ENCODE results near the gene E2F6. TPM values are rescaled to one million over a fixed set of nuclear protein-coding genes. Genes with fewer than 3 reads are reported as not detected.

E2F6 gene
- total and polyA plus RNA-seq, 2 experiments from 2014 or later, result 13.8 to 23.1 TPM

DNA sequence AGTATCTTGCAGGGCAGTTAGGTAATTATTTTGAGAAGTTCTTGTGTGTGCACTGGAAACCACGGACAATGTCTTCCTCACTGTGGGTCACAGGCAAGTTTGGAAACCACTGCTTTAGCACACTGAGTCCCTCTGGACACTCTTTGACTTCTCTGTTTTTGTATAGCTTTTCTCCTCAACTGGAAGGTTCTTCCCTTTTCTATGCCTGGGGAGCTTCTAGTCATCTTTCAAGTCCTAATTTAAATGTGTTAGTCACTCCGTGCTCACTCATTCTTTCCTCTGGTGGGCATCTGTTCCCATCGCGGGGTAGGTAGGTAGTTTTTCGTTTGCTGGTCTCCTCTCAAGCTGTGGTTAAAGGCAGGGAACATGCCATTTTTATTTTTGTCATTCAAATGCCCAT lies 32.1 kb downstream of the E2F6 start:
- H4K20me1 ChIP-seq (ENCODE audit: insufficient read depth, poor library complexity, severe bottlenecking), result no peaks in the 10 kb centered on the region
- no peaks in the 10 kb centered on the region for H3K27me3 ChIP-seq
- no peak for DNase-seq (ENCODE audit: low spot score)
- no peaks in the 10 kb centered on the region for H3K9me2 ChIP-seq (replicated peaks; ENCODE audit: insufficient read depth)
- H3K27ac ChIP-seq, result no peak overlapping the region
- H3K9me3 ChIP-seq (ENCODE audit: low read depth), result no peaks in the 10 kb centered on the region
- no peak overlapping the region for H3K4me2 ChIP-seq
- H3K36me3 ChIP-seq (replicated peaks; ENCODE audit: insufficient read depth, low read depth), result no peaks in the 10 kb centered on the region
- H2AFZ ChIP-seq, result no peak overlapping the region
- no peak for TF ChIP-seq EZH2 (IDR thresholded peaks at IDR 0.05; ENCODE audit: borderline replicate concordance)
- no peak for TF ChIP-seq EZH2phosphoT487 (IDR thresholded peaks at IDR 0.05; ENCODE audit: low read depth, severe bottlenecking, unreplicated experiment)
- TF ChIP-seq, protein P1, sequence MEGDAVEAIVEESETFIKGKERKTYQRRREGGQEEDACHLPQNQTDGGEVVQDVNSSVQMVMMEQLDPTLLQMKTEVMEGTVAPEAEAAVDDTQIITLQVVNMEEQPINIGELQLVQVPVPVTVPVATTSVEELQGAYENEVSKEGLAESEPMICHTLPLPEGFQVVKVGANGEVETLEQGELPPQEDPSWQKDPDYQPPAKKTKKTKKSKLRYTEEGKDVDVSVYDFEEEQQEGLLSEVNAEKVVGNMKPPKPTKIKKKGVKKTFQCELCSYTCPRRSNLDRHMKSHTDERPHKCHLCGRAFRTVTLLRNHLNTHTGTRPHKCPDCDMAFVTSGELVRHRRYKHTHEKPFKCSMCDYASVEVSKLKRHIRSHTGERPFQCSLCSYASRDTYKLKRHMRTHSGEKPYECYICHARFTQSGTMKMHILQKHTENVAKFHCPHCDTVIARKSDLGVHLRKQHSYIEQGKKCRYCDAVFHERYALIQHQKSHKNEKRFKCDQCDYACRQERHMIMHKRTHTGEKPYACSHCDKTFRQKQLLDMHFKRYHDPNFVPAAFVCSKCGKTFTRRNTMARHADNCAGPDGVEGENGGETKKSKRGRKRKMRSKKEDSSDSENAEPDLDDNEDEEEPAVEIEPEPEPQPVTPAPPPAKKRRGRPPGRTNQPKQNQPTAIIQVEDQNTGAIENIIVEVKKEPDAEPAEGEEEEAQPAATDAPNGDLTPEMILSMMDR (IDR thresholded peaks at IDR 0.05; ENCODE audit: poor library complexity), result no peak
- no peak overlapping the region for H3K4me3 ChIP-seq
- H3K79me2 ChIP-seq, result no peaks in the 10 kb centered on the region
- H3K4me1 ChIP-seq (ENCODE audit: insufficient read depth), result no peaks in the 10 kb centered on the region
- WGBS (ENCODE audit: low lambda C conversion rate, missing lambda C conversion rate), result 94% methylated on average over 5 of the region's 5 CpGs

DNA sequence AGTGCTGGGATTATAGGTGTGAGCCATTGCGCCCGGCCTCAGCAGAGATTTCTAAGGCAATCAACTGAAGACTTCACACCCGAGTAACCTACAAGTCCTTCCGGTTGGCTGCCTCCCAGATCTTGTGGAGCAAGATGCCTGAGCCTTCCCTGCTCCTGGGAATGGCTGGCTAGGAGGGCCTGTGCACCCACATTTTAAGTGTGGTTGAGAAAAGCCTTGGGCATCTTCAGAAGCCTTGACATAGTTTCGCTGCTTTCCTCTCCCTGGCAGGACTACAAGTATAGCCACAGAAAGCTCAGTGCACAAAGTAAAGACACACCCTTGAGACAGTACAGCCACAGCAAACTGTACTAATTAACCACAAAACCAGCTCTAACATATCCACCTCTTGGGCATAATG lies 35.2 kb downstream of the E2F6 start:
- Histone ChIP-seq H2AFZ (no peak overlapping the region), H3K79me2 (no peaks in the 10 kb centered on the region), H3K27me3 (no peaks in the 10 kb centered on the region), H3K9me2 (replicated peaks; ENCODE audit: insufficient read depth) (no peaks in the 10 kb centered on the region), H3K27ac (no peak overlapping the region), H3K4me1 (ENCODE audit: insufficient read depth) (no peaks in the 10 kb centered on the region), H3K4me3 (no peak overlapping the region), H4K20me1 (ENCODE audit: insufficient read depth, poor library complexity, severe bottlenecking) (no peaks in the 10 kb centered on the region), H3K9me3 (ENCODE audit: low read depth) (no peaks in the 10 kb centered on the region), H3K4me2 (no peak overlapping the region), H3K36me3 (replicated peaks; ENCODE audit: insufficient read depth, low read depth) (no peaks in the 10 kb centered on the region)
- no peak for DNase-seq (ENCODE audit: low spot score)
- 96% methylated on average over 5 of the region's 5 CpGs for WGBS (ENCODE audit: low lambda C conversion rate, missing lambda C conversion rate)
- TF ChIP-seq EZH2 (IDR thresholded peaks at IDR 0.05; ENCODE audit: borderline replicate concordance) (no peak), EZH2phosphoT487 (IDR thresholded peaks at IDR 0.05; ENCODE audit: low read depth, severe bottlenecking, unreplicated experiment) (no peak)
- TF ChIP-seq, protein P1 (IDR thresholded peaks at IDR 0.05; ENCODE audit: poor library complexity), result no peak

DNA sequence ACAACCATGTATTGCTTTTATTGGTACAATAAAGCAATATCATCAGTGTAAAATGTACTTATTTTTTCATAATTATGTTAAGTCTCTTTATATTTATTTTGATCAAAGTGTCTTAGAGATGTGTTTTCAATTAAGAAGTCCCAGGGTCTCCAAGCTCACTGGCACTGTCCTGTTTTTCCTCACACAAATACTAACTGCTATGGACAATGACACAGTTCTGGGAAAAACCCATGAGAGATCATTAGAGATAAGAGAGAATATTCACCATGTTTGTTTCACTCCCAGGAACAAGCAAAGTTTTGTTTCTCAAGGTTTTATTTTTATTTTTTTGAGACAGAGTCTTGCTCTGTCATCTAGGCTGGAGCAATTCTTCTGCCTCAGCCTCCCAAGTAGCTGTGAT lies 38.7 kb downstream of the E2F6 start:
- H4K20me1 ChIP-seq (ENCODE audit: insufficient read depth, poor library complexity, severe bottlenecking), result no peaks in the 10 kb centered on the region
- H3K27me3 ChIP-seq, result no peaks in the 10 kb centered on the region
- no peaks in the 10 kb centered on the region for H3K9me2 ChIP-seq (replicated peaks; ENCODE audit: insufficient read depth)
- H3K4me1 ChIP-seq (ENCODE audit: insufficient read depth), result no peaks in the 10 kb centered on the region
- no peak overlapping the region for H3K27ac ChIP-seq
- no peaks in the 10 kb centered on the region for H3K36me3 ChIP-seq (replicated peaks; ENCODE audit: insufficient read depth, low read depth)
- no peaks in the 10 kb centered on the region for H3K9me3 ChIP-seq (ENCODE audit: low read depth)
- no peak overlapping the region for H2AFZ ChIP-seq
- no peak for TF ChIP-seq EZH2 (IDR thresholded peaks at IDR 0.05; ENCODE audit: borderline replicate concordance)
- TF ChIP-seq, protein P1 (IDR thresholded peaks at IDR 0.05; ENCODE audit: poor library complexity), result no peak
- TF ChIP-seq EZH2phosphoT487 (IDR thresholded peaks at IDR 0.05; ENCODE audit: low read depth, severe bottlenecking, unreplicated experiment), result no peak
- H3K4me3 ChIP-seq, result no peak overlapping the region
- no peaks in the 10 kb centered on the region for H3K79me2 ChIP-seq
- DNase-seq (ENCODE audit: low spot score), result no peak
- H3K4me2 ChIP-seq, result no peak overlapping the region

DNA sequence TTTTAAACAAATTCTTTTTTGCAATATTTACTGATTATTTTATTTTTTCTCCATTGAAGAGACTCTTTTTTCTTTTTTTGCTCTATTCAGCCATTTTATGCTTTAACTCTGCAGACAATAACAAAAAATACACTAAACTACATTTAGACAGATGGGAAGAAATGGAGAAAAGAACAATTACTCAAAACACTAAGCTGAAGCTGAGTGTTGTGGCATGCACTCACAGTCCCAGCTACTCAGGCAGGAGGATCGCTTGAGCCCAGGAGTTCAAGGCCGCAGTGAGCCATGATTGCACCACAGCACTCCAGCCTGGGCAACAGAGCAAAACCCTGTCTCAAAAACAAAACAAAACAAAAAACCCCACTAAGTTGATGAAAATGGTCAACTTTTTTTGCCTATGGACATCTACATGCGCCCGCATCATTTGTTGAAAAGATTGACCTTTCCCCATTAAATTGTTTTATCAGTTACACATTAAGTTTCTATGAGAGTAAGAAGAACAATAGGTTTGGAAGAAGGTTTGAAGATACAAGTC lies 43.0 kb downstream of the E2F6 start:
- DNase-seq (ENCODE audit: low spot score), result no peak
- H3K4me2 ChIP-seq, result no peak overlapping the region
- 95% methylated on average over 4 of the region's 4 CpGs for WGBS (ENCODE audit: low lambda C conversion rate, missing lambda C conversion rate)
- no peak overlapping the region for H3K4me3 ChIP-seq
- H3K27ac ChIP-seq, result no peak overlapping the region
- no peak for TF ChIP-seq EZH2 (IDR thresholded peaks at IDR 0.05; ENCODE audit: borderline replicate concordance)
- TF ChIP-seq EZH2phosphoT487 (IDR thresholded peaks at IDR 0.05; ENCODE audit: low read depth, severe bottlenecking, unreplicated experiment), result no peak
- TF ChIP-seq, protein P1 (IDR thresholded peaks at IDR 0.05; ENCODE audit: poor library complexity), result no peak
- no peaks in the 10 kb centered on the region for H3K79me2 ChIP-seq
- H3K9me2 ChIP-seq (replicated peaks; ENCODE audit: insufficient read depth), result no peaks in the 10 kb centered on the region
- H4K20me1 ChIP-seq (ENCODE audit: insufficient read depth, poor library complexity, severe bottlenecking), result no peaks in the 10 kb centered on the region
- no peaks in the 10 kb centered on the region for H3K27me3 ChIP-seq
- H3K4me1 ChIP-seq (ENCODE audit: insufficient read depth), result no peaks in the 10 kb centered on the region
- no peaks in the 10 kb centered on the region for H3K36me3 ChIP-seq (replicated peaks; ENCODE audit: insufficient read depth, low read depth)
- no peaks in the 10 kb centered on the region for H3K9me3 ChIP-seq (ENCODE audit: low read depth)
- H2AFZ ChIP-seq, result no peak overlapping the region
